IPS-NIHi11 (cell line): ENCODE measurements around the gene KIF1C.
"Not testable (repeated sequence)": the region's sequence is repeated elsewhere in the genome, so short reads cannot be mapped to it uniquely, and the experiment has no call there.

Source experiments
- DNase-seq: peaks from one replicate; pipeline ENCODE4 v3.0.0; 2012; ENCODE audit warnings: mixed read lengths, low spot score

KIF1C gene

DNA sequence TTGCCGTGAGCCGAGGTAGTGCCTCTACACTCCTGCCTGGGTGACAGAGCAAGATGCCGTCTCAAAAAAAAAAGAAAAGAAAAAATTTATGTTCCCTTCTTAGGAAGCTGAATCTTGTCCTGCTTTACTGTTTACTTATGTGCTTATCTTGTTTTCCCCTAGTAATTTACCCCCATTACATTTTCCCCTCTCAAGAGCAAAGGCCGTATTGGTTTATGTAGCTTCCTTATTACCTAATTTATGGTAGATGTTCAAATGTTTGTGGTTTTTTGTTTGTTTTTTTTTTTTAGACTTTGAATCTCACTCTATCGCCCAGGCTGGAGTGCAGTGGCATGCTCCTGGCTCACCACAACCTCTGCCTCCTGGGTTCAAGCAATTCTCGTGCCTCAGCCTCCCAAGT, 47.7 kb downstream of the KIF1C start:
- no peak for DNase-seq

GRCh38 chr17:5047446-5047845, 49.7 kb downstream of the KIF1C start:
- no peak for DNase-seq

GRCh38 chr17:5049314-5049841, 51.6 kb downstream of the KIF1C start:
- DNase-seq = no peak

GRCh38 chr17:5050278-5050677, 52.5 kb downstream of the KIF1C start:
- no peak for DNase-seq

DNA sequence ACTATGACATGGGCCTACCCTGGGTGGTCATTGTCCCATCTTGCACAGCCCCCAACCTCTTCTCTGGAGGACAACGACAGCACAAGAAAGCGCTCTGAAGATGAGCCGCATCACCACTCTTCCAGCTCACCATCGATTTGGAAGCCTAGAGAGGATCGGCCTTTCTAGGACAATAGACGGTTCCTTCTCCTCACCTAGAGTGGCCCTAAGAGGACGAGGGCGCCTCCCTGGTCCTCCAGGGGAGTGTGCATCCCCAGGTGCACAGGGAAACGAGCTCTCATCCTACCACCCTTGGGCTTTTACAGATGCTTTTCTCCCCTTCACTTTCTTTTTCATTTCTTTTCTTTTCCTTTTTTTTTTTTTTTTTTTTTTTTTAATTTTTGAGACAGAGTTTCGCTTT, 57.8 kb downstream of the KIF1C start:
- peak; percentile 28 for DNase-seq

DNA sequence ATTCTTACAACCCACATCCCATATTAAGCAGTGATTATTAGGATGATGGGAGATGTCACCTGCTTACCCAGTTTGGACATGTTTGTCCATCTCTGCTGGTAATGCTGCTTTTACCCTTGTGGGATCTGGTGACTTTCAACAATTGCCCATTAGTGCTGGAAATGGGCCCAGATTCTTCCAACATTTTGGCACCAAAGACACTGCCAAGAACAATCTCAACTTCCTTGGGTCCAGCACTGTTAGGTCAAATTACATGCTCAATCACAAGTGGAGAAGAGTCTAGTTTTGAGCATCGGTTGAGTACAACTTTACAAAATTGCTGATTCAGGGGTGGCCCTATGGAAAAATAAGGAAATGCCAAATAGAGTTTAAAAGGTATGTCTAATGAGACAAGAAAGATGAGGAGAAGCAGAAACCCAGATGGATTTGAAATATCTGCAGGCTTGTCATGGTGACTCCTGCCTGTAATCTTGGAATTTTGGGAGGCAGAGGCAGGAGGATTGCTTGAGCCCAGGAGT, 67.5 kb downstream of the KIF1C start:
- no peak for DNase-seq

- no peak for DNase-seq
These were observed 70.5 kb downstream of the KIF1C start for GRCh38 chr17:5068236-5068635.

GRCh38 chr17:5069724-5070123, 72.0 kb downstream of the KIF1C start:
- no peak for DNase-seq

DNA sequence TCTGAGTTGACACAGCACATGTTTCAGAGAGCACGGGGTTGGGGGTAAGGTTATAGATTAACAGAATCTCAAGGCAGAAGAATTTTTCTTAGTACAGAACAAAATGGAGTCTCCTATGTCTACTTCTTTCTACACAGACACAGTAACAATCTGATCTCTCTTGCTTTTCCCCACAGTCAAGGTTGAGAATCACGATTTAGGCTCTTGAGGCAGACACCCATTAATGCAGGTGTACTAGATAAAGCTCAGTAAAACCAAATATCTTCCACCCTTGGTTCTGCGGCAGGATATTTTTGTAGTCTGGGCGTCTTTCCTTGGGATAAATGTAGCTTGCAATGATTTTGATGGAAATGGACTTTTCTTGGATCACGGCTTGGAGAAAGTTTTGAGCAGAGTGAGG, 77.7 kb downstream of the KIF1C start:
- DNase-seq = not testable (repeated sequence)

DNA sequence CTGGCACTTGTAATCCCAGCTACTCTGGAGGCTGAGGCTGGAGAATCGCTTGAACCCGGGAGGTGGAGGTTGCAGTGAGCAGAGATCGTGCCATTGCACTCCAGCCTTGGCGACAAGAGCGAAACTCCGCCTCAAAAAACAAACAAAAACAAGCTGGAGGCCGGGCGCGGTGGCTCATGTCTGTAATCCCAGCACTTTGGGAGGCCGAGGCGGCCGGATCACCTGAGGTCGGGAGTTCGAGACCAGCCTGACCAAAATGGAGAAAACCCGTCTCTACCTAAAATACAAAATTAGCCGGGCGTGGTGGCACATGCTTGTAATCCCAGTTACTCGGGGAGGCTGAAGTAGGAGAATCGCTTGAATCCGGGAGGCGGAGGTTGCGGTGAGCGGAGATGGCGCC, 79.5 kb downstream of the KIF1C start:
- not testable (repeated sequence) for DNase-seq

DNA sequence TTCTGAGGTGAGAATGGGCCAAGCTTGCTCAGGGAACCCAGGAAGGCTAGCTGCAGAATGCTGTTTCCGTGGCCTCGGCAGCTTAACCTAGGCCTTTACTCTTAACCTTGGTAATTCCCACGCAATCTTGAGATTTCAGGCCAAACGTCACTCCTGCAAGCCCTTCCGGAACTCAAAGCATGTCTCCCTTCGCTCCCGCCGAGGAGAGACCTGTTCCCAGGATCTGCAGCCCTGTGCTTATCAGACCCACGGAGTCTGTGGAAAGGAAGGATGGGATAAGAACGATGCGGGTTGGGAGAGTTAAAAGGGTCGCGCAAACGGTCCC, 80.0 kb downstream of the KIF1C start:
- DNase-seq = no peak
